DND-41 (cell line): Measurements from ENCODE around the gene MASP1.

Experiments
- ATAC-seq: fragments of 200-7000 bp; cut with Tn5 transposase; 3 replicates; pipeline ENCODE4 v1.9.1; 2021; ENCODE audit warnings: low read depth; ENCODE audit not compliant: insufficient read depth
- DNase-seq: peaks from one replicate; pipeline ENCODE4 v3.0.0-alpha.2; 2020
- H2AFZ ChIP-seq: 2 replicates; pipeline ENCODE4 v1.6.0; 2012; ENCODE audit warnings: low read depth, low read length
- H3K27ac ChIP-seq: 2 replicates; pipeline ENCODE4 v1.5.1; 2012; ENCODE audit warnings: low read length, inconsistent platforms
- H3K27me3 ChIP-seq: fragments of 200-600 bp; sonication (generic); 2 replicates; pipeline ENCODE4 v1.6.0; 2012; ENCODE audit warnings: low read length, mild to moderate bottlenecking, inconsistent platforms; ENCODE audit not compliant: insufficient read depth, poor library complexity
- H3K36me3 ChIP-seq: 2 replicates; pipeline ENCODE4 v1.5.1; 2012; ENCODE audit warnings: low read length, inconsistent platforms; ENCODE audit not compliant: insufficient read depth
- H3K4me1 ChIP-seq: 2 replicates; pipeline ENCODE4 v1.5.1; 2012; ENCODE audit warnings: mild to moderate bottlenecking, low read length; ENCODE audit not compliant: insufficient read depth
- H3K4me2 ChIP-seq: 2 replicates; pipeline ENCODE4 v1.6.0; 2012; ENCODE audit warnings: mild to moderate bottlenecking, moderate library complexity, low read length, inconsistent platforms; ENCODE audit not compliant: insufficient read depth
- H3K4me3 ChIP-seq, 2 experiments: fragments of 200-600 bp in 1 of 2; shearing (Covaris generic) in 1 of 2; 2 replicates each; pipeline ENCODE4 v1.5.1; 2012 to 2016; ENCODE audit warnings: inconsistent platforms in 2 of 2, low read length in 2 of 2, mild to moderate bottlenecking in 2 of 2, low read depth in 1 of 2, moderate library complexity in 1 of 2
- H3K79me2 ChIP-seq: 2 replicates; pipeline ENCODE4 v1.6.0; 2012; ENCODE audit warnings: low read length, inconsistent platforms; ENCODE audit not compliant: insufficient read depth
- H3K9ac ChIP-seq: 2 replicates; pipeline ENCODE4 v1.6.0; 2012; ENCODE audit warnings: low read depth, mild to moderate bottlenecking, inconsistent platforms, low read length, moderate library complexity
- H3K9me3 ChIP-seq: 2 replicates; pipeline ENCODE4 v1.5.1; 2012; ENCODE audit warnings: low read length, moderate library complexity, mild to moderate bottlenecking, inconsistent platforms; ENCODE audit not compliant: insufficient read depth, severe bottlenecking
- H4K20me1 ChIP-seq: 2 replicates; pipeline ENCODE4 v1.6.0; 2012; ENCODE audit warnings: low read length; ENCODE audit not compliant: insufficient read depth
- EZH2 ChIP-seq: IDR thresholded peaks from 3 replicates; pipeline ENCODE4 v1.6.1; 2012; ENCODE audit warnings: borderline replicate concordance, low read depth, mild to moderate bottlenecking, moderate library complexity, low read length, inconsistent platforms; ENCODE audit not compliant: severe bottlenecking
- TF ChIP-seq, protein P1 (sequence below): IDR thresholded peaks from 2 replicates; pipeline ENCODE4 v1.5.1; 2012; ENCODE audit warnings: borderline replicate concordance, low read length, moderate library complexity, mild to moderate bottlenecking; ENCODE audit not compliant: poor library complexity, severe bottlenecking; ENCODE audit errors: extremely low read depth

The MASP1 gene

GRCh38 chr3:187314176-187314575, 22.6 kb upstream of the MASP1 start:
- no peaks in the 10 kb centered on the region for H3K9me3 ChIP-seq
- no peaks in the 10 kb centered on the region for H3K36me3 ChIP-seq
- no peak for ATAC-seq
- no peak overlapping the region for H3K4me2 ChIP-seq
- peaks cover 15% of the 10 kb centered on the region for H3K27me3 ChIP-seq
- H3K27ac ChIP-seq: no peak overlapping the region
- H3K9ac ChIP-seq: no peak overlapping the region
- DNase-seq: no peak
- no peak overlapping the region for H2AFZ ChIP-seq
- TF ChIP-seq, protein P1, sequence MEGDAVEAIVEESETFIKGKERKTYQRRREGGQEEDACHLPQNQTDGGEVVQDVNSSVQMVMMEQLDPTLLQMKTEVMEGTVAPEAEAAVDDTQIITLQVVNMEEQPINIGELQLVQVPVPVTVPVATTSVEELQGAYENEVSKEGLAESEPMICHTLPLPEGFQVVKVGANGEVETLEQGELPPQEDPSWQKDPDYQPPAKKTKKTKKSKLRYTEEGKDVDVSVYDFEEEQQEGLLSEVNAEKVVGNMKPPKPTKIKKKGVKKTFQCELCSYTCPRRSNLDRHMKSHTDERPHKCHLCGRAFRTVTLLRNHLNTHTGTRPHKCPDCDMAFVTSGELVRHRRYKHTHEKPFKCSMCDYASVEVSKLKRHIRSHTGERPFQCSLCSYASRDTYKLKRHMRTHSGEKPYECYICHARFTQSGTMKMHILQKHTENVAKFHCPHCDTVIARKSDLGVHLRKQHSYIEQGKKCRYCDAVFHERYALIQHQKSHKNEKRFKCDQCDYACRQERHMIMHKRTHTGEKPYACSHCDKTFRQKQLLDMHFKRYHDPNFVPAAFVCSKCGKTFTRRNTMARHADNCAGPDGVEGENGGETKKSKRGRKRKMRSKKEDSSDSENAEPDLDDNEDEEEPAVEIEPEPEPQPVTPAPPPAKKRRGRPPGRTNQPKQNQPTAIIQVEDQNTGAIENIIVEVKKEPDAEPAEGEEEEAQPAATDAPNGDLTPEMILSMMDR: no peak
- no peak for TF ChIP-seq EZH2
- H3K4me3 ChIP-seq: no peak overlapping the region
- H3K4me1 ChIP-seq: no peaks in the 10 kb centered on the region
- H3K79me2 ChIP-seq: no peaks in the 10 kb centered on the region
- no peaks in the 10 kb centered on the region for H4K20me1 ChIP-seq

GRCh38 chr3:187310954-187311470, 19.5 kb upstream of the MASP1 start:
- H3K9ac ChIP-seq: no peak overlapping the region
- H3K4me2 ChIP-seq: no peak overlapping the region
- H2AFZ ChIP-seq: no peak overlapping the region
- peaks cover 20% of the 10 kb centered on the region for H3K27me3 ChIP-seq
- no peaks in the 10 kb centered on the region for H3K36me3 ChIP-seq
- no peak for ATAC-seq
- no peaks in the 10 kb centered on the region for H4K20me1 ChIP-seq
- H3K27ac ChIP-seq: no peak overlapping the region
- no peaks in the 10 kb centered on the region for H3K79me2 ChIP-seq
- H3K4me1 ChIP-seq: no peaks in the 10 kb centered on the region
- H3K4me3 ChIP-seq: no peak overlapping the region
- H3K9me3 ChIP-seq: no peaks in the 10 kb centered on the region
- DNase-seq: no peak
- TF ChIP-seq, protein P1: no peak
- no peak for TF ChIP-seq EZH2

GRCh38 chr3:187310226-187310625, 18.7 kb upstream of the MASP1 start:
- H3K27me3 ChIP-seq: peaks cover 24% of the 10 kb centered on the region
- ATAC-seq (no peak), DNase-seq (no peak)
- no peaks in the 10 kb centered on the region for H3K9me3 ChIP-seq
- no peak overlapping the region for H3K9ac ChIP-seq
- H3K36me3 ChIP-seq: no peaks in the 10 kb centered on the region
- H3K4me1 ChIP-seq: no peaks in the 10 kb centered on the region
- no peaks in the 10 kb centered on the region for H3K79me2 ChIP-seq
- no peak overlapping the region for H3K4me3 ChIP-seq
- H2AFZ ChIP-seq: no peak overlapping the region
- H4K20me1 ChIP-seq: no peaks in the 10 kb centered on the region
- no peak overlapping the region for H3K4me2 ChIP-seq
- H3K27ac ChIP-seq: no peak overlapping the region
- no peak for TF ChIP-seq EZH2
- TF ChIP-seq, protein P1: no peak

DNA sequence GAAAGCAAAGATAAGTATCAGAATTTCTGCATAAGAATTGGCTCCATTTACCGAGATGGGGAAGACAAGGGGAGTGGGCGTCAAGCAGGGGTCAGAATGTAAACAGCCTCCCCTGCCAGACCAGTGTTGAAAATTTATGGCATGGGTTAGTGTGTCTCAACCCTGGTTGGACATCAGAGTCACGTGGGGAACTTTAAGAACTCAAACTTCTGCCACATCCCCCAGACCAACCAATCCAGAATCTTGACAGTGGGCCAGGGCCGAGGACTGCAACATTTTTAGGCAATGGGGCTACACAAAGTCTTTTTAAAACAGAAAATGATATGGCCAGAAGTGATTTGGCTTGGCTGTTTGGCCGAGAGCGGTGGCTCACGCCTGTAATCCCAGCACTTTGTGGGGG, 14.3 kb upstream of the MASP1 start:
- Histone ChIP-seq H3K4me3 (no peak overlapping the region), H3K4me2 (no peak overlapping the region), H3K36me3 (no peaks in the 10 kb centered on the region), H3K9ac (no peak overlapping the region), H3K27me3 (peaks cover 9% of the 10 kb centered on the region), H2AFZ (no peak overlapping the region), H3K79me2 (no peaks in the 10 kb centered on the region), H4K20me1 (no peaks in the 10 kb centered on the region), H3K27ac (no peak overlapping the region), H3K9me3 (no peaks in the 10 kb centered on the region), H3K4me1 (no peaks in the 10 kb centered on the region)
- TF ChIP-seq EZH2: no peak
- TF ChIP-seq, protein P1: no peak
- ATAC-seq (no peak), DNase-seq (no peak)
